ENCODE data around the gene BABAM2.

The BABAM2 gene

GRCh38 chr2:27884601-27885000 is 5.9 kb upstream of the BABAM2 start:
- DNase-seq (ENCODE audit: extremely low read depth, low read depth), result no peak
- no peak for TF ChIP-seq CTCF (IDR thresholded peaks at IDR 0.05; ENCODE audit: low read depth, low read length)

- no peak for DNase-seq (ENCODE audit: extremely low read depth, low read depth)
- TF ChIP-seq CTCF (IDR thresholded peaks at IDR 0.05; ENCODE audit: low read depth, low read length), result no peak
These were observed 5.3 kb upstream of the BABAM2 start for GRCh38 chr2:27885234-27885633.

- no peak for DNase-seq (ENCODE audit: extremely low read depth, low read depth)
- no peak for TF ChIP-seq CTCF (IDR thresholded peaks at IDR 0.05; ENCODE audit: low read depth, low read length)
These were observed 4.9 kb upstream of the BABAM2 start for GRCh38 chr2:27885661-27886060.

- no peak for DNase-seq (ENCODE audit: extremely low read depth, low read depth)
- no peak for TF ChIP-seq CTCF (IDR thresholded peaks at IDR 0.05; ENCODE audit: low read depth, low read length)
These were observed 4.2 kb upstream of the BABAM2 start for GRCh38 chr2:27886322-27886721.

- no peak for TF ChIP-seq CTCF (IDR thresholded peaks at IDR 0.05; ENCODE audit: low read depth, low read length)
These were observed 3.4 kb upstream of the BABAM2 start for GRCh38 chr2:27887111-27887510.

GRCh38 chr2:27887830-27888229 is 2.7 kb upstream of the BABAM2 start:
- no peak for DNase-seq (ENCODE audit: extremely low read depth, low read depth)
- TF ChIP-seq CTCF (IDR thresholded peaks at IDR 0.05; ENCODE audit: low read depth, low read length), result no peak

More at GRCh38 chr2:27887111-27887510, 3.4 kb upstream of the BABAM2 start:
- DNase-seq (ENCODE audit: extremely low read depth, low read depth), result no peak

- no peak for TF ChIP-seq CTCF (IDR thresholded peaks at IDR 0.05; ENCODE audit: low read depth, low read length)
- no peak for DNase-seq (ENCODE audit: extremely low read depth, low read depth)
These were observed 1.7 kb upstream of the BABAM2 start for GRCh38 chr2:27888790-27889189.
